D721Med (cell line): Measurements from ENCODE around the gene CRAT.

ENCODE experiments used
- DNase-seq: peaks from one replicate; pipeline ENCODE4 v3.0.0; 2011; ENCODE audit warnings: low spot score; ENCODE audit not compliant: insufficient read length
- FAIRE-seq: peaks from 2 replicates; lab custom pipeline; 2011; peaks lifted over from hg19 to GRCh38; lab: Jason Lieb, UNC
- CTCF ChIP-seq: IDR thresholded peaks from 2 replicates; pipeline ENCODE4 v1.5.1; 2012; ENCODE audit warnings: mild to moderate bottlenecking, control low read depth; ENCODE audit not compliant: insufficient read depth; ENCODE audit errors: missing control alignments

Gene CRAT

DNA sequence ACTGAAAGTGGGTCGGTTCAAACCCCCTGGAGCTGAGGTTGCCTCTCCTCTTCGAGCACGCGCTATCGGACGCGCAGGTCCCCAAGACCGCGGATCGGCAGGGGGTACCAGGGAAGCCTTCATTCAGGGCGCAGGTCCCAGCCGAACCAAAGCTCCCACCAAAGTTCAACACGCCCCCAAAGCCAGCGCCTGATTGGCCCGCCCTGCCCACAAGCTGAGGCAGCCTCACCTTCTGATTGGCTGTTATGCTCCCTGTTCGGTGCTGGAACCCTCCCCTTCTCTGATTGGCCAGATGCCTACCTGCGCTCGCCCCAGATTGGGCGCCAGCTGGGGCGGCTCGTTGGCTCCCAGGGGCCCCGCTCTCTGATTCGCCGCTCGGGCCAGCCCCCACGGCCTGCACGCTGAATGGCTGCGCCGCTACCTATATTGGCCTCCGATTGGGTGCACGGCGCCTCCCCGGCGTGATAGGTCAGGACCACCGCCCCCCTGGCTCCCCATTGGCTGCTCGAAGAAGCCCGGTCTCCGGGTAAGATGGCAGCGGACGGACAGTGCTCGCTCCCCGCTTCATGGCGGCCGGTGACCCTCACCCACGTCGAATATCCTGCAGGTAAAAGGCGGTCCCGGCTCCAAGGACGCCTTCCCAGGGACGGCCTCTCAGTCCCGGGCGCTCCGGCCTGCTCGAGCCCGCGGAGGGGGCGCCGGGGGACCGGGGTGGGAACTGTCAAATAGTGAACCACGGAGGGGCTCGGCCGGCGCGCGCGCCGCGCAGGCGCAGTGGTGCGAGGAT lies 29.8 kb downstream of the CRAT start, which contains the start of gene DOLPP1:
DOLPP1 (plus strand) TSS at position 511 of the 787 bp plus-strand sequence; CDS start at position 532, 21 bp downstream.
- peak; percentile 99 for DNase-seq
- TF ChIP-seq CTCF, result no peak
- no peak for FAIRE-seq

DNA sequence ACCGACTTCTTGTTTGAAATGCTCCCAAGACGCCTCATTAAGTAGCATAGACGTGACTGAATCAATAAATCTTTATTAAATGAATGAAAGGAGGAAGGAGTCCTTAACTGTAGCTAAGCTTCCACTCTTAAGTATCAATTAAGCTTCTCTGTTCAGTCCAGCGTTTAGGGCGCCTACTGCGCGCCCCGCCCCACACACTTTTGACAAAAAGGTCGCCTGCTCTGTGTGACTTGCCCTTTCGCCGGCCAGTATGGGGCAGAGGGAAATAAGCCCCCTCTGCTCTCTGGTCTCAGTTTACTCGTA lies 30.3 kb downstream of the CRAT start:
- DNase-seq (no peak), FAIRE-seq (no peak)
- no peak for TF ChIP-seq CTCF

DNA sequence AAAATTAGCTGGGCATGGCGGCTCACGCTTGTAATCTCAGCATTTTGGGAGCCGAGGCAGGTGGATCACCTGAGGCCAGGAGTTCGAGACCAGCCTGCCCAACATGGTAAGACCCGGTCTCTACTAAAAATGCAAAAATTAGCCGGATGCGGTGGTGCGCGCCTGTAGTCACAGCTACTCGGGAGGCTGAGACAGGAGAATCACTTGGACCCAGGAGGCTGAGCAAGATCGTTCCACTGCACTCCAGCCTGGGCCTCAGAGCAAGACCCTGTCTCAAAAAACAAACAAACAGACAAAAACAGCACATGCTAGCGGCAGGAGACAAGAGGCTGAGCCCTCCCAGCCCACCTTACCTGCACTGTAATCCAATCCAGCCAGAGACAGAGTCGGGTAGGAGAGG lies 30.8 kb downstream of the CRAT start:
- TF ChIP-seq CTCF, result no peak
- DNase-seq, result no peak
- no peak for FAIRE-seq

GRCh38 chr9:129078691-129079503 lies 31.7 kb downstream of the CRAT start:
- DNase-seq (no peak), FAIRE-seq (no peak)
- no peak for TF ChIP-seq CTCF

- DNase-seq (no peak), FAIRE-seq (no peak)
- no peak for TF ChIP-seq CTCF
Measured at GRCh38 chr9:129077236-129077635, 33.4 kb downstream of the CRAT start.

- DNase-seq (no peak), FAIRE-seq (no peak)
- TF ChIP-seq CTCF, result no peak
Measured at GRCh38 chr9:129076640-129077037, 34.0 kb downstream of the CRAT start.
